SU-DHL-6 (cell line): ENCODE measurements around the gene ZDHHC20.

Experiments
- EZH2phosphoT487 ChIP-seq: fragments of 200-600 bp; sonication (generic), shearing (Covaris generic); conservative IDR thresholded peaks from 2 replicates; pipeline ENCODE4 v1.6.1; 2018; ENCODE audit warnings: mild to moderate bottlenecking, antibody characterized with exemption, low read length, moderate library complexity, mixed read lengths
- TF ChIP-seq, protein P1 (sequence below): fragments of 200-600 bp; sonication (generic); IDR thresholded peaks from one replicate; pipeline ENCODE4 v1.5.1; 2017; ENCODE audit warnings: antibody characterized with exemption, mild to moderate bottlenecking, low read length, moderate library complexity; ENCODE audit not compliant: insufficient read depth, poor library complexity, severe bottlenecking

DNA sequence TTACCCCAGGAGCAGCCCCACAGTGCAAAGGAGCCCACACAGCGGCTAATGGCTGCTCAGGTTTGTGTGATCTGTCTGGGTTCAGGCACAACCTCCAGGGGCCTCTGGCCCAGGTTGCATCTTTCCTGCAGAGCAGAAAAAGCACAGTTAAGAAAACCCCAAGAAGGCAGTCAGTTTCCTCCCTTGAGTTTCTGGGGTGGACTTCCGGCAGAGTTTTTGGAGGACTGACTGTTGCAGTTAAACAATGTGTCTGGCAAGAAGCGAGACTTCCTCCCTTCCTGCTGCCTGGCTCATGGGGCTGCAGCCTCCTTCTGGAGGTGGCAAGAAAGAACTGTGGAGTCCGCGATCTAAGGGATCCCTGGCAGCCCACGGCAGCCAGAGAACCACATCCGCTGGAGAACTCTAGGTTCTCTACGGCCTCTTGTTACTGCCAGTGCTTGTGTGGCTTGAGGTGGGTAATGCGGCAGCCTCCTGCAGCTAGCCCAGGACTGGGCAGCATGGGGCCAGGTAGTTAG is 114.4 kb downstream of the ZDHHC20 start:
- TF ChIP-seq, protein P1, sequence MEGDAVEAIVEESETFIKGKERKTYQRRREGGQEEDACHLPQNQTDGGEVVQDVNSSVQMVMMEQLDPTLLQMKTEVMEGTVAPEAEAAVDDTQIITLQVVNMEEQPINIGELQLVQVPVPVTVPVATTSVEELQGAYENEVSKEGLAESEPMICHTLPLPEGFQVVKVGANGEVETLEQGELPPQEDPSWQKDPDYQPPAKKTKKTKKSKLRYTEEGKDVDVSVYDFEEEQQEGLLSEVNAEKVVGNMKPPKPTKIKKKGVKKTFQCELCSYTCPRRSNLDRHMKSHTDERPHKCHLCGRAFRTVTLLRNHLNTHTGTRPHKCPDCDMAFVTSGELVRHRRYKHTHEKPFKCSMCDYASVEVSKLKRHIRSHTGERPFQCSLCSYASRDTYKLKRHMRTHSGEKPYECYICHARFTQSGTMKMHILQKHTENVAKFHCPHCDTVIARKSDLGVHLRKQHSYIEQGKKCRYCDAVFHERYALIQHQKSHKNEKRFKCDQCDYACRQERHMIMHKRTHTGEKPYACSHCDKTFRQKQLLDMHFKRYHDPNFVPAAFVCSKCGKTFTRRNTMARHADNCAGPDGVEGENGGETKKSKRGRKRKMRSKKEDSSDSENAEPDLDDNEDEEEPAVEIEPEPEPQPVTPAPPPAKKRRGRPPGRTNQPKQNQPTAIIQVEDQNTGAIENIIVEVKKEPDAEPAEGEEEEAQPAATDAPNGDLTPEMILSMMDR = no peak
- no peak for TF ChIP-seq EZH2phosphoT487
